Activated T-helper 2 cell treated with anti-CD3 and anti-CD28 coated beads, Interferon-gamma antibody, Interleukin-2, Interleukin-4, amounts not matched to agents 10 μg/mL and 5 μg/mL and 100 μg/mL, durations not matched to agents 14 hours and 24 hours and 36 hours (primary cell): ENCODE measurements around the gene HASPIN. TPM values are rescaled to one million over a fixed set of nuclear protein-coding genes. Genes with fewer than 3 reads are reported as not detected.

Experiments used
- DNase-seq: peaks from one replicate; pipeline ENCODE4 v3.0.0; 2021; ENCODE audit warnings: low spot score
- H3K27ac Mint-ChIP-seq: one replicate; pipeline ENCODE4 v1.8.0; 2021; ENCODE audit warnings: mixed read lengths
- H3K27me3 Mint-ChIP-seq: one replicate; pipeline ENCODE4 v1.8.0; 2021; ENCODE audit warnings: low read depth, mixed read lengths
- H3K36me3 Mint-ChIP-seq: one replicate; pipeline ENCODE4 v1.8.0; 2021; ENCODE audit warnings: low read depth, mixed read lengths
- H3K4me1 Mint-ChIP-seq: one replicate; pipeline ENCODE4 v1.8.0; 2021; ENCODE audit warnings: low read depth, mixed read lengths
- H3K4me3 Mint-ChIP-seq: one replicate; pipeline ENCODE4 v1.8.0; 2021; ENCODE audit warnings: low read depth, mild to moderate bottlenecking, moderate library complexity, mixed read lengths
- H3K9me3 Mint-ChIP-seq: one replicate; pipeline ENCODE4 v1.8.0; 2021; ENCODE audit warnings: mixed read lengths
- intact Hi-C: fragments of 100-400 bp; cut with micrococcal nuclease; formaldehyde crosslinking; loops from one replicate; pipeline ENCODE4 v1.15.1; 2023
- total RNA-seq: library from RNA; stranded (reverse); gene quantifications from 2 replicates; pipeline ENCODE4 v1.2.3, GENCODE V29; 2022

Gene HASPIN
- total RNA-seq, 1 donor from 2014 or later, result 23.4 TPM

- H3K4me1 Mint-ChIP-seq, result peaks cover 44% of the 10 kb centered on the region
- DNase-seq, result no peak
- peak overlapping the region; percentile 64 for H3K4me3 Mint-ChIP-seq
- peak overlapping the region; percentile 91 for H3K27ac Mint-ChIP-seq
- no peaks in the 10 kb centered on the region for H3K27me3 Mint-ChIP-seq
- peaks cover 31% of the 10 kb centered on the region for H3K36me3 Mint-ChIP-seq
- peaks cover 22% of the 10 kb centered on the region for H3K9me3 Mint-ChIP-seq
- intact Hi-C loops, result loop anchor here (1.0 kb wide), 1 partner anchor 52 kb away; no protein-coding TSS in a partner anchor
These were observed 40.1 kb downstream of the HASPIN start for GRCh38 chr17:3763777-3764170.

- Mint-ChIP-seq H3K36me3 (peaks cover 14% of the 10 kb centered on the region), H3K27me3 (no peaks in the 10 kb centered on the region), H3K9me3 (peaks cover 9% of the 10 kb centered on the region), H3K4me3 (no peak overlapping the region), H3K4me1 (peaks cover 53% of the 10 kb centered on the region), H3K27ac (peak overlapping the region; percentile 91)
- no peak for DNase-seq
- intact Hi-C loops, result loop anchor here (1.0 kb wide), 2 partner anchors 25 to 30 kb away; no protein-coding TSS in a partner anchor
These were observed 42.3 kb downstream of the HASPIN start for GRCh38 chr17:3765981-3766380.

DNA sequence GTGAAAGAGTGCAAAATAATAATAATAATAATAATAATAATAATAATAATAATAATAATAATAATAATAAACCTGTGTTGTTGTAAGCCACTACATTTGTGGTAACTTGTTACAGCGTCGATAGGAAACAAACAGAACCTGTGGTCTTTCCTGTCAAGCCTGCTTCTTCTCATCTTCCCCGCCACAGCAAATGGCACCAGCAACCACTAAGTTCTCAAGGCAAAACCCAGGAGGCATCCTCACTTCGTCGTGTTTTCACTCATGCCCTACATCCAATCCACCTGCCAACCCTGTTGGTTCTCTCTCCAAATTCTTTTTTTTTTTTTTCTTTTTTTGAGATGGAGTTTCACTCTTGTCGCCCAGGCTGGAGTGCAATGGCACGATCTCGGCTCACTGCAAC is 43.1 kb downstream of the HASPIN start:
- no peak for DNase-seq
- Mint-ChIP-seq H3K27me3 (no peaks in the 10 kb centered on the region), H3K4me3 (no peak overlapping the region), H3K27ac (peak overlapping the region; percentile 36), H3K4me1 (peaks cover 56% of the 10 kb centered on the region), H3K36me3 (peaks cover 9% of the 10 kb centered on the region), H3K9me3 (peaks cover 7% of the 10 kb centered on the region)
- intact Hi-C loops, result no loop called here

- Mint-ChIP-seq H3K27ac (no peak overlapping the region), H3K4me1 (peaks cover 50% of the 10 kb centered on the region), H3K36me3 (peaks cover 9% of the 10 kb centered on the region), H3K9me3 (peaks cover 7% of the 10 kb centered on the region), H3K27me3 (no peaks in the 10 kb centered on the region), H3K4me3 (no peak overlapping the region)
- intact Hi-C loops, result no loop called here
- no peak for DNase-seq
These were observed 44.6 kb downstream of the HASPIN start for GRCh38 chr17:3768341-3768740.

GRCh38 chr17:3768769-3769168 is 45.1 kb downstream of the HASPIN start:
- H3K9me3 Mint-ChIP-seq, result peaks cover 7% of the 10 kb centered on the region
- H3K27me3 Mint-ChIP-seq, result no peaks in the 10 kb centered on the region
- peaks cover 9% of the 10 kb centered on the region for H3K36me3 Mint-ChIP-seq
- DNase-seq, result no peak
- H3K27ac Mint-ChIP-seq, result no peak overlapping the region
- H3K4me3 Mint-ChIP-seq, result no peak overlapping the region
- intact Hi-C loops, result no loop called here
- peaks cover 46% of the 10 kb centered on the region for H3K4me1 Mint-ChIP-seq

DNA sequence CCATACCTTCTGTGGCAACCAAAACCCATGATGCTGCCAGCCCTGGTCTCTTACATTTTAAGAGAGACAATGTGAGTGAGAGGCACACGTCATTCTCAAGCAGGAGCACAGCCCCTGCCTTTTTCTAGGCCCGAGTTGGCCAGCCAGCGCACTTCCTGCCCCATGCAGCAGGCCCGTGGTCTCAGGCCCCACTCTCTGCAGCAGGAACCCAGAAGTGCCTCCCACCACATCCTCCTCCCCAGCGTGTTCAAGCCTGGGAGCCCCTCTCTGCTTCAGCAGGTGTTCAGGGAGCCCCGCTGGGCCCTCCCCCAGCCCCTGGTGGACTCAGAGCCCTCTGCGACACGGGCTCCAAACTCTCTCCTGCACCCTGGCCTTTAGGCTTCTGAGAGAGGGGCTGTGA is 46.8 kb downstream of the HASPIN start:
- Mint-ChIP-seq H3K27ac (peak overlapping the region; percentile 47), H3K27me3 (no peaks in the 10 kb centered on the region), H3K36me3 (peaks cover 9% of the 10 kb centered on the region), H3K9me3 (peaks cover 7% of the 10 kb centered on the region), H3K4me1 (peaks cover 35% of the 10 kb centered on the region), H3K4me3 (no peak overlapping the region)
- DNase-seq, result no peak
- intact Hi-C loops, result no loop called here

DNA sequence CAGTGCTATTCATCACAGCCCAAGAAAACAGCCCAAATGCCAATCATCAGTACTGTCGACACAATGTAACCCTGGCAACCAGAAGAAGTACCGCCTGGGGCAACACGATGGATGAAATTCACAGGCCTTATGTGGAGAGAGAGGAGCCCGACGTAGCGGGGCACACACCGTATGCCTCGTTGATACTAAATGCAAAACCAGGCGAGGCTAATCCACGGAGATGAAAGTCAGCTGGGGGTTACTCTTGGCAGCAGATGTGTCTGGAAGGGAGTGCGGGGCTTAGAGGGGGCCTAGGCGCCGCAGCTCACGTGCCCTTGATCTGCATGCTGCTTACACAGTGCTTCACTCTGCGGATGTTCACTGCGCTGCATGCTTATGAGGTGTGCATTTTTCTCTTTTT is 47.4 kb downstream of the HASPIN start:
- Mint-ChIP-seq H3K4me3 (no peak overlapping the region), H3K36me3 (peaks cover 9% of the 10 kb centered on the region), H3K9me3 (peaks cover 7% of the 10 kb centered on the region), H3K4me1 (peaks cover 28% of the 10 kb centered on the region), H3K27ac (no peak overlapping the region), H3K27me3 (no peaks in the 10 kb centered on the region)
- DNase-seq, result no peak
- intact Hi-C loops, result no loop called here

DNA sequence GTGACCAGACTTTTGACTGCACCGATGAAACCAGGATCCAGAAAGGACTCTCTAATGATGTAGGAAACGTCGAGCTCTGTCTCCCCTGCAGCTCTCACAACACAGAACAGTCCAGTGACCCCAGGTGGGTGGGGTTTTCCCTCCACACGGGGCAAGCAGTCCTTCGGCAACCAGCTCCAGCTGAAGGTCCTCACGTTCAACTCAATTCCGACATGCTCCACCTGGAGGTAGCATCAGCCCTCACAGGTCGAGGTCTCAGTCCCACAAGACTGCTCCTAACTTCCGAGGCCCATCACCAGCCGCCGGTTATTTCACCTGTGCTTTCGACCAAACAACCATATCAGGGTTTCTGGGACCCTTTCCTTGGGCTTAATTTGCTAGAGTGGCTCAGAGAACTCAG is 49.1 kb downstream of the HASPIN start:
- no peaks in the 10 kb centered on the region for H3K9me3 Mint-ChIP-seq
- no peak overlapping the region for H3K27ac Mint-ChIP-seq
- no peak for DNase-seq
- no peak overlapping the region for H3K4me3 Mint-ChIP-seq
- peaks cover under 1% of the 10 kb centered on the region for H3K36me3 Mint-ChIP-seq
- H3K4me1 Mint-ChIP-seq, result peaks cover 20% of the 10 kb centered on the region
- intact Hi-C loops, result no loop called here
- H3K27me3 Mint-ChIP-seq, result peaks cover under 1% of the 10 kb centered on the region

DNA sequence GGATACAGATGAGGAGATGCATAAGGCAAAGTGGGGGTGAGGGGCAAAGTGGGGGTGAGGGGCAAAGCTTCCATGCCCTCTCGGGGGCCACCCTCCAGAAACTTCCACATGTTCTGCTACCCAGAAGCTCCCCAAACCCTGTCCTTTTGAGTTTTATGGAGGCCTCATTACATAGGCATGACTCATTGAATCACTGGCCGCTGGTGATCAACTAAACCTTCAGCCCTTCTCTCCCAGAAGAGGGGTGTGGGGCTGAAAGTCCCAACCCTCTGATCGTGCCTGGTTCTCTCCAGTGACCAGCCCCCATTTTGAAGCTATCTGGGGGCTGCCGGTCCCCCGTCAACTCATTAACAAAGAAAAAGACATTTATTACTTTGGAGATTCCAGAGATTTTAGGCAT is 49.8 kb downstream of the HASPIN start:
- intact Hi-C loops, result no loop called here
- H3K4me1 Mint-ChIP-seq, result peaks cover 19% of the 10 kb centered on the region
- no peak overlapping the region for H3K27ac Mint-ChIP-seq
- H3K36me3 Mint-ChIP-seq, result no peaks in the 10 kb centered on the region
- H3K27me3 Mint-ChIP-seq, result peaks cover 2% of the 10 kb centered on the region
- no peak overlapping the region for H3K4me3 Mint-ChIP-seq
- DNase-seq, result no peak
- H3K9me3 Mint-ChIP-seq, result no peaks in the 10 kb centered on the region

DNA sequence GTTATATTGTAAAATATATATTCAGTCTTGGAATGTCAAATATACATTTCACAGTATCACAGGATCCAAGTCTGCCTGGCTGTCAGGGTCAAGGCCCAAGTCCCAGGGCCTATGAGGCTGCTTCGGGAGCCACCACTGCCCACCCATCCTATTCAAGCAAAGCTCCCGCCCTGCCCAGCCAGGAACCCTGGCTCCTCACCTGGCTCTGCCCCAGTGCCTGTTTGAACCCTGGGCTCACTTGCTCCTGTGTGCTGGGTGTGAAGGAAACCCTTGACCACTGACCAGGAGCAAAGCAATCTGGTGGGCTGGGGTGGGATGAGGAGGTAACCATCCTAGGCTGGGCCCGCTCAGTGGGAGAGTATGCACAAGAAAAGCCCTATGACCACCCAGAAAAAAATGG is 50.3 kb downstream of the HASPIN start:
- peaks cover 16% of the 10 kb centered on the region for H3K4me1 Mint-ChIP-seq
- H3K4me3 Mint-ChIP-seq, result no peak overlapping the region
- H3K27me3 Mint-ChIP-seq, result peaks cover 2% of the 10 kb centered on the region
- no peaks in the 10 kb centered on the region for H3K9me3 Mint-ChIP-seq
- intact Hi-C loops, result no loop called here
- no peaks in the 10 kb centered on the region for H3K36me3 Mint-ChIP-seq
- H3K27ac Mint-ChIP-seq, result no peak overlapping the region
- no peak for DNase-seq

Other genes starting within 250 kb of the HASPIN start
- gene ASPA, start 247.9 kb upstream of the HASPIN start, total RNA-seq, result not detected in 2 replicates
- gene TRPV3, start 166.1 kb upstream of the HASPIN start, total RNA-seq, result 0.46 and 0.92 TPM in 2 replicates
- 6.1 and 6.8 TPM in 2 replicates for gene TRPV1, start 114.5 kb upstream of the HASPIN start, total RNA-seq
- 19.5 and 19.7 TPM in 2 replicates for gene SHPK, start 87.7 kb upstream of the HASPIN start, total RNA-seq
- gene CTNS, start 87.1 kb upstream of the HASPIN start, total RNA-seq, result 46.6 and 47.9 TPM in 2 replicates
- 39.0 and 40.9 TPM in 2 replicates for gene TAX1BP3, start 55.3 kb upstream of the HASPIN start, total RNA-seq
- gene EMC6, start 55.1 kb upstream of the HASPIN start, total RNA-seq, result 61.7 and 64.9 TPM in 2 replicates
- gene P2RX5, start 27.7 kb upstream of the HASPIN start, total RNA-seq, result 111 and 118 TPM in 2 replicates
- 36.2 and 42.4 TPM in 2 replicates for gene ITGAE, start 77.3 kb downstream of the HASPIN start, total RNA-seq
- gene NCBP3, start 122.3 kb downstream of the HASPIN start, total RNA-seq, result 49.2 and 57.2 TPM in 2 replicates
- gene CAMKK1, start 169.2 kb downstream of the HASPIN start, total RNA-seq, result 6.5 and 6.6 TPM in 2 replicates
- gene P2RX1, start 192.6 kb downstream of the HASPIN start, total RNA-seq, result 4.0 and 4.1 TPM in 2 replicates
- gene ATP2A3, start 240.5 kb downstream of the HASPIN start, total RNA-seq, result 147 and 155 TPM in 2 replicates